ENCODE measurements around the gene MAPK12. TPM values are rescaled to one million over a fixed set of nuclear protein-coding genes. Genes with fewer than 3 reads are reported as not detected.

MAPK12 gene
- total and polyA plus RNA-seq, 2 of the 8 experiments (the other 6 are each of a cell fraction or from before 2014, with no cell fraction given), result 17.3 to 20.3 TPM

DNA sequence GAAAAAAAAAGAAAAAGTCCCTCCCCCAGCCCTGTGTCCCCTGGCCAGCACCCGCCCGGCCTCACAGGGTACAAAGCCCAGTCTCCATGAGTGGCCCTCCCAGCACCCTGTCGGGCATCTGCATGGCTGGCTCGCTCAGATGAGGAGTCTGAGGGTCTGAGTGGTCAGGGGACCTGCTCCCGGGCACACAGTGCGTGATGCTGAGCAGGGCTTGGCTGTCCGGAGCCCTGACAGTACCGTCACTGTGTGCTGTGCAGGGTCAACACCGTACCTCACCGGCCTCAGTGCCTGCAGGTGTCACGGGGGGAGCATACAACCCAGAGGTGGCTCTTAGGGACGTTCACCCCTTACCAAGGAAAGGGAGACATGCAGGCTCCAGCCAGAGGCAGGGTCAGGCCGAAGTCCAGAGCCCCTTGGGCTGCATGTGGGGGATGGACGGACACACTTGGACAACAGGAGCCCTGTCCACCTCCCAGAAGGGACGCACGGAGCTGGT lies 49.5 kb upstream of the MAPK12 start (continued):
- TF ChIP-seq BCL11A (IDR thresholded peaks at IDR 0.05; ENCODE audit: low read depth in 2 of 2, low read length in 2 of 2) (no peak), EGR1 (IDR thresholded peaks at IDR 0.05; ENCODE audit: borderline replicate concordance, low read depth, low read length) (no peak), JUN (IDR thresholded peaks at IDR 0.05; ENCODE audit: low read depth, low read length) (no peak)

Measured in H1 (cell line).